ENCODE results near the gene KCNIP4. TPM values are rescaled to one million over a fixed set of nuclear protein-coding genes. Genes with fewer than 3 reads are reported as not detected.

KCNIP4 gene
- total and polyA plus RNA-seq, 8 donors: 0.05 TPM; not detected in 7

DNA sequence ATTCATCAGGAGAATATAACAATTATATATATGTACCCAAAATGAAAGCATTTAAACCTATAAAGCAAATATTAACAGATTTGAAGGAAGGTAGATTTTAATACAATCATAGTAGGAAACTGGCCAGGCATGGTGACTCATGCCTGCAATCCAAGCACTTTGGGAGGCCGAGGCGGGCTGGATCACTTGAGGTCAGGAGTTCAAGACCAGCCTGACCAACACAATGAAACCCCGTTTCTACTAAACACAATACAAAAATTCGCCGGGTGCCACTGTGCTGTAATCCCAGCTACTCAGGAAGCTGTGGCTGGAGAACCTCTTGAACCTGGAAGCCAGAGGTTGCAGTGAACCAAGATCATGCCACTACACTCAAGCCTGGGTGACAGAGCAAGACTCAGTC lies 118.3 kb downstream of the KCNIP4 start:
- FAIRE-seq (no peak), DNase-seq (no peak)
- 67 to 86% methylated on average over 5 of the region's 5 CpGs for WGBS, 2 donors

DNA sequence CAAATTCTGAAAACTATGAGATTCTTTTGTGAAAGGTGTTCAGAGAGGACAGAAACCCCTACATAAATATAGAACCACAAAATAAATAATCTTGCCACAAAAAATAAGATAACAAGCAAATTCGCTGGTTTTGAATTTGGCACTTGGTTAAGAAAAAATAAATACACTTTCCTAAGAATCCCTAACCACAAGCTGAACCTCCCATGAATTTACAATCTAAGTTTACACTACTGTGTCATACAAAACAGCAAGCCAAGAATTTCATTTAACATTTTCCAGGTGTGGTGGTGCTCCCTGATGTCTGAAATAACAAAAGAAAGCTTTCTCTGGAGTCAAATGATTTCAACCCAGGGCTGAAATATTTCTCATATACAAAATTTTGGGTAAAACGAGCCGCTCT lies 121.0 kb downstream of the KCNIP4 start:
- ATAC-seq: no peak

More for the DNA sequence above, 118.3 kb downstream of the KCNIP4 start:
- Histone ChIP-seq H3K4me1 (no peaks in the 10 kb centered on the region), H3K27me3 (no peaks in the 10 kb centered on the region), H3K9me3 (no peaks in the 10 kb centered on the region), H3K36me3 (no peaks in the 10 kb centered on the region), H3K27ac (no peak overlapping the region), H3K4me3 (no peak overlapping the region)
- no peak for ATAC-seq
- intact Hi-C loops (cut with DNase I): no loop called here
- TF ChIP-seq, protein P1, sequence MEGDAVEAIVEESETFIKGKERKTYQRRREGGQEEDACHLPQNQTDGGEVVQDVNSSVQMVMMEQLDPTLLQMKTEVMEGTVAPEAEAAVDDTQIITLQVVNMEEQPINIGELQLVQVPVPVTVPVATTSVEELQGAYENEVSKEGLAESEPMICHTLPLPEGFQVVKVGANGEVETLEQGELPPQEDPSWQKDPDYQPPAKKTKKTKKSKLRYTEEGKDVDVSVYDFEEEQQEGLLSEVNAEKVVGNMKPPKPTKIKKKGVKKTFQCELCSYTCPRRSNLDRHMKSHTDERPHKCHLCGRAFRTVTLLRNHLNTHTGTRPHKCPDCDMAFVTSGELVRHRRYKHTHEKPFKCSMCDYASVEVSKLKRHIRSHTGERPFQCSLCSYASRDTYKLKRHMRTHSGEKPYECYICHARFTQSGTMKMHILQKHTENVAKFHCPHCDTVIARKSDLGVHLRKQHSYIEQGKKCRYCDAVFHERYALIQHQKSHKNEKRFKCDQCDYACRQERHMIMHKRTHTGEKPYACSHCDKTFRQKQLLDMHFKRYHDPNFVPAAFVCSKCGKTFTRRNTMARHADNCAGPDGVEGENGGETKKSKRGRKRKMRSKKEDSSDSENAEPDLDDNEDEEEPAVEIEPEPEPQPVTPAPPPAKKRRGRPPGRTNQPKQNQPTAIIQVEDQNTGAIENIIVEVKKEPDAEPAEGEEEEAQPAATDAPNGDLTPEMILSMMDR (IDR thresholded peaks at IDR 0.05): no peak

DNA sequence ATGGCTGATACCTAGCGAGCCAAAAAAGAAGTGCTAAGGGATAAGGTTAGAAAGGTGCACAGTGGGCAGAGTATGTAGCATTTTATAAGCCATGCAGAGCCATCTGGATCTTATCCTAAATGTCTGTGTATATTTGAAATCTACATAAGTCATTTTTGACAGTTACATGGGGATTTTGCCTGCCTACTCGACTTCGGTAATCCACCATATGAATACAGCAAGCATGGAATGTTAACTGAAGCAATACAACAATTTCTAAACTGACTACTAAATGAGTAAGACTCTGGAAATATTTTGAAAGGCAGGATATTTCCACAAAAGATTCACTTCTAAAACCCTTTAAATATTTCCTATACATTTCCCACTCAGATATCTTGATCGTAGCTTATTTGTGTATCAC lies 122.5 kb downstream of the KCNIP4 start:
- Histone ChIP-seq H3K36me3 (no peaks in the 10 kb centered on the region), H3K9me3 (no peaks in the 10 kb centered on the region), H3K4me1 (no peaks in the 10 kb centered on the region), H3K4me3 (no peak overlapping the region), H3K27me3 (no peaks in the 10 kb centered on the region), H3K27ac (no peak overlapping the region)
- TF ChIP-seq, protein P1 (IDR thresholded peaks at IDR 0.05): no peak
- 83% methylated on average over 4 of the region's 4 CpGs for WGBS, 2 donors
- intact Hi-C loops (cut with DNase I): no loop called here
- no peak for ATAC-seq
- no peak for FAIRE-seq
- no peak for DNase-seq

More for the DNA sequence above, 121.0 kb downstream of the KCNIP4 start:
- Histone ChIP-seq H3K27me3 (no peaks in the 10 kb centered on the region), H3K27ac (no peak overlapping the region), H3K36me3 (no peaks in the 10 kb centered on the region), H3K9me3 (no peaks in the 10 kb centered on the region), H3K4me3 (no peak overlapping the region), H3K4me1 (no peaks in the 10 kb centered on the region)
- DNase-seq (no peak), FAIRE-seq (no peak)
- 58 to 61% methylated on average over 3 of the region's 3 CpGs for WGBS, 2 donors
- intact Hi-C loops (cut with DNase I): no loop called here
- TF ChIP-seq, protein P1 (IDR thresholded peaks at IDR 0.05): no peak

DNA sequence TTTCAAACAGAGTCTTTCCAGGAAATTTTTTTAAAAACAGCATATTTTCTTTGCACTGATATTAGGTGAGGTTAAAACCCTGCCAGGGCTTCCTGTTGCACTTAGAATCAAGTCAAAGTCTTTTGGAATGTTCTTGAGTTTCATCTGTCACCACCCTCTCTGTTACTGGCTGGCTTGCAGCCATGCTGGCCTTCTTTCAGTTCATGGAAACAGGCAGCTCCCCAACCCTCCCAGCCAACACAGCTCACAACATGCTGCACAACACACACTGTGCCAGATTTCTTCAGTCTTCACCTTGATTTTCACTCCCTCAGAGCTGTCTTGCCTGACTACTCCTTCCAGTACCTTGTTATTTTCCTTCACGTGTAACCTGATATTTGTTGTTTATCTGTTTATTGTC lies 129.5 kb downstream of the KCNIP4 start:
- H3K36me3 ChIP-seq: no peaks in the 10 kb centered on the region
- WGBS, 2 donors: 32 to 50% methylated on average over 1 of the region's 1 CpG
- no peaks in the 10 kb centered on the region for H3K27me3 ChIP-seq
- DNase-seq (no peak), ATAC-seq (no peak), FAIRE-seq (no peak)
- no peak overlapping the region for H3K27ac ChIP-seq
- H3K4me1 ChIP-seq: no peaks in the 10 kb centered on the region
- H3K4me3 ChIP-seq: no peak overlapping the region
- intact Hi-C loops (cut with DNase I): no loop called here
- TF ChIP-seq, protein P1 (IDR thresholded peaks at IDR 0.05): no peak
- H3K9me3 ChIP-seq: no peaks in the 10 kb centered on the region

DNA sequence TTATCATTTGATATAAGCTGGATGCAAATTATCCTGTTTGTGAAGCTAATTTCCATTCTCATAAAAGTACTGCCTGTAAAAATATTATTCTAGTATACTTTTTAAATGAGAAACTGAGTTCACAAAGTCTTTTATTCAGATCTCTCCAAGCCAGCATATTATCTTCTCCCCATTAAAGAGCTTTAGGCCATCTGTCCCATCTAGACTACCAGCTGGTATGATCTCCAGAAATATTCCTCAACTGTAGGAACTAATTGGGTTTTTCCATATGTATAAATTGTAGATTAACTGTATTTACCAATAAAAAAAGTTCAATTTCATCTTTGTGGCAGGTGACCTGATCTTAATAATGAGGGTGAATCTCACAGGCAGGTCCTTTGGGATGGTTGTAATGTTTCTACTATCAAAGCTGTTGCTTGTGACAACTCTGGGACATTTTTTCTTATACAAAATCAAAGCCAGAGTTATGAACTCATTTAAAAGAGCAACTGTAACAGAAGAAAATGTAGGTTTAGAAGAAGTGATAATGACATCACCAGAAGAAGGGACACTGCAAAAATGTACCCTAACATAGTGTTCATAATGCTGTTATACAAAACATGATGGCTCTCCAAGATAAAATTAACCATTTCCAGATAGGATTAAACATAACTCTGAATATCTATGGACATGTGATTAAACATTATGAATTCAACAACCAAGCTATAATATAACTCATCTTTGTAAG lies 132.8 kb downstream of the KCNIP4 start:
- FAIRE-seq: no peak

More for the DNA sequence above, 132.8 kb downstream of the KCNIP4 start:
- Histone ChIP-seq H3K27ac (no peak overlapping the region), H3K4me3 (no peak overlapping the region), H3K36me3 (no peaks in the 10 kb centered on the region), H3K4me1 (no peaks in the 10 kb centered on the region), H3K9me3 (no peaks in the 10 kb centered on the region), H3K27me3 (no peaks in the 10 kb centered on the region)
- no peak for ATAC-seq
- intact Hi-C loops (cut with DNase I): no loop called here
- no peak for DNase-seq
- TF ChIP-seq, protein P1 (IDR thresholded peaks at IDR 0.05): no peak

All from pancreas (tissue), 10 donors.